Measurements from ENCODE around the gene KCMF1. TPM values are rescaled to one million over a fixed set of nuclear protein-coding genes. Genes with fewer than 3 reads are reported as not detected.

KCMF1 gene
- total RNA-seq, 2 donors from 2014 or later, result 96.2 to 118 TPM

- peak overlapping the region; percentile 65 for H3K27ac ChIP-seq
- no peak for DNase-seq
- H3K4me1 ChIP-seq, result peaks cover 3% of the 10 kb centered on the region
- no peaks in the 10 kb centered on the region for H3K27me3 ChIP-seq
- no peak overlapping the region for H3K4me3 ChIP-seq
- no peak for TF ChIP-seq CTCF (IDR thresholded peaks at IDR 0.05)
- no peaks in the 10 kb centered on the region for H3K9me3 ChIP-seq
- intact Hi-C loops (cut with DNase I), result no loop called here
- no peak overlapping the region for H3K9ac ChIP-seq (ENCODE audit: low read depth in 2 of 2, low read length in 2 of 2)
- no peaks in the 10 kb centered on the region for H3K36me3 ChIP-seq
Observed at GRCh38 chr2:84957771-84958134, 13.2 kb upstream of the KCMF1 start.

- intact Hi-C loops (cut with DNase I), result no loop called here
- Histone ChIP-seq H3K27me3 (no peaks in the 10 kb centered on the region), H3K9ac (ENCODE audit: low read depth in 2 of 2, low read length in 2 of 2) (no peak overlapping the region), H3K36me3 (no peaks in the 10 kb centered on the region), H3K27ac (peak overlapping the region; percentile 65), H3K4me1 (peaks cover 3% of the 10 kb centered on the region), H3K4me3 (no peak overlapping the region), H3K9me3 (no peaks in the 10 kb centered on the region)
- peak; percentile 53 for DNase-seq
- no peak for TF ChIP-seq CTCF (IDR thresholded peaks at IDR 0.05)
Observed at GRCh38 chr2:84958135-84959059, 12.6 kb upstream of the KCMF1 start.

- peaks cover 3% of the 10 kb centered on the region for H3K4me1 ChIP-seq
- intact Hi-C loops (cut with DNase I), result no loop called here
- H3K27me3 ChIP-seq, result no peaks in the 10 kb centered on the region
- no peaks in the 10 kb centered on the region for H3K36me3 ChIP-seq
- no peak for DNase-seq
- H3K9me3 ChIP-seq, result no peaks in the 10 kb centered on the region
- H3K27ac ChIP-seq, result peak overlapping the region; percentile 65
- H3K4me3 ChIP-seq, result no peak overlapping the region
- H3K9ac ChIP-seq (ENCODE audit: low read depth in 2 of 2, low read length in 2 of 2), result no peak overlapping the region
- no peak for TF ChIP-seq CTCF (IDR thresholded peaks at IDR 0.05)
Observed at GRCh38 chr2:84959095-84959565, 11.8 kb upstream of the KCMF1 start.

- Histone ChIP-seq H3K9me3 (no peaks in the 10 kb centered on the region), H3K27me3 (no peaks in the 10 kb centered on the region), H3K9ac (ENCODE audit: low read depth in 2 of 2, low read length in 2 of 2) (peak overlapping the region in 1 of 2 donors; percentile 9), H3K27ac (peak overlapping the region; percentile 65), H3K4me3 (no peak overlapping the region), H3K36me3 (no peaks in the 10 kb centered on the region), H3K4me1 (peaks cover 3% of the 10 kb centered on the region)
- no peak for TF ChIP-seq CTCF (IDR thresholded peaks at IDR 0.05)
- intact Hi-C loops (cut with DNase I), result no loop called here
- no peak for DNase-seq
Observed at GRCh38 chr2:84959566-84960506, 11.1 kb upstream of the KCMF1 start.

- Histone ChIP-seq H3K36me3 (no peaks in the 10 kb centered on the region), H3K27ac (no peak overlapping the region), H3K9ac (ENCODE audit: low read depth in 2 of 2, low read length in 2 of 2) (no peak overlapping the region), H3K4me3 (no peak overlapping the region), H3K9me3 (no peaks in the 10 kb centered on the region), H3K4me1 (peaks cover 3% of the 10 kb centered on the region), H3K27me3 (no peaks in the 10 kb centered on the region)
- DNase-seq, result no peak
- TF ChIP-seq CTCF (IDR thresholded peaks at IDR 0.05), result no peak
- intact Hi-C loops (cut with DNase I), result no loop called here
Observed at GRCh38 chr2:84962917-84963316, 8.0 kb upstream of the KCMF1 start.

All from colonic mucosa (tissue), 4 donors.